ENCODE results near the gene APOBEC3A.

Gene APOBEC3A

DNA sequence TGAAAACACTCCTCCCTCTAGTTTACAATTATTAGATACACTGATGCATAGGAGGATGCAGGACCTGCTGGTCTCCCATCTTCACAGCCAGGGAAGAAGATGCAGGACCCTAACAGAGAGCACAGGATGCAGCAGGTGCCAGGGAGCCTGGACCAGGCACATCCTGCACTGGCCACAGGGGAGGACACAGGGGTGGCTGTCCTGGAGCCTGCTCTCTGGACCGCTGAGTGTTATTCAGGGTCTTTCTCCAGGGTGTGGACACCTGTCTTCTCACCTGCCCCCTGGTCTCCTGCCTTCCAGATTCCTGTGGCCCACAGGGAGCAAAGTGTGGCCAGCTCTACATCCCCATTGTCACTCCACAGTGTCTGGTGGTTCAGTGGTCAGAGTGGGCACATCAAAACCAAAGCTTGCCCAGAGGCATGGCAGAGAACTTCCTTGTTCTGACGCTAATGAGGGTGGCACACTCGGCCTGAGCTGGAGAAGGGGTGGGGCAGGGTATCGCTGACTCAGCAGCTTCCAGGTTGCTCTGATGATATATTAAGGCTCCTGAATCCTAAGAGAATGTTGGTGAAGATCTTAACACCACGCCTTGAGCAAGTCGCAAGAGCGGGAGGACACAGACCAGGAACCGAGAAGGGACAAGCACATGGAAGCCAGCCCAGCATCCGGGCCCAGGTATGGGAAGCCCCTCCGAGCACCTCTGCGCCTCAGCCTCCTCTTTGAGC is at the start of gene APOBEC3A:
Gene APOBEC3A, plus strand, starts transcription at position 564 of the 725 bp plus-strand sequence. Its CDS starts 83 bp downstream, at position 647.
- DNase-seq, result no peak

DNA sequence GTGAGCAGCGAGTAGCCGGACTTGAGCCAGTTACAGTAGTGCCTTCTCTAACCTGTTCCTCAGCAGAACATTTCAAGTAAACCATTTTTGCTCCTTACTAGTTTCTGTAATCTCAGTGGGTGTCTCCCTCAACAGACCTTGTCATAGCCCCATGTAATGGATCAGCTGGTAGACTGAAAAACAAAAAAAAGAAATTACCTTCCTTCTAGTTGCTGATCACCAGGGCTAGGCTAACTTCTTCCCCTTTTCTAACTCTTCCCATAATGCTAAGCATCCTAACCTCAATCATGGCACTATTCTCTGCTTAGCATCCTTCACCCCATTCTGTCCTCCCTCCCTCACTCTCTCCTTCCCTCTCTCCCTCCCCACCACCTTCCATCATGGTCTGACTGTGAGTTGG is 49.6 kb upstream of the APOBEC3A start:
- DNase-seq, result no peak

DNA sequence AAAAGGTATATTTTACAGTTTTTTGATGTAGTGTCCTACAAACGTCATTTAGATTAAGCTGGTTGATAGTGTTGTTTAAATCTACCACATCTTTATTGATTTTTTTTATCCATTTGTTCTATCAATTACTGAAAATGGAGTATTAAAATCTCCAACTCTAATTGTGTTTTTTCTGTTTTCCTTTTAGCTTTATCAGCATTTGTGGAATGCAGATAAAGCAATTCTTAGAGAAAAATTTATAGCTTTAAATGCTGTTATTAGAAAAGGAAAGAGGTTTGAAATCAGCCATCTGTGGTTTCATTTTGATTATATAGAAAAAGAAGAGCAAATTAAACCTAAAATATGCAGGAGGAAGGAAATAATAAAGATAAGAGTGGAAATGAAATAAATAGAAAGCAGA is 46.0 kb upstream of the APOBEC3A start:
- no peak for DNase-seq

DNA sequence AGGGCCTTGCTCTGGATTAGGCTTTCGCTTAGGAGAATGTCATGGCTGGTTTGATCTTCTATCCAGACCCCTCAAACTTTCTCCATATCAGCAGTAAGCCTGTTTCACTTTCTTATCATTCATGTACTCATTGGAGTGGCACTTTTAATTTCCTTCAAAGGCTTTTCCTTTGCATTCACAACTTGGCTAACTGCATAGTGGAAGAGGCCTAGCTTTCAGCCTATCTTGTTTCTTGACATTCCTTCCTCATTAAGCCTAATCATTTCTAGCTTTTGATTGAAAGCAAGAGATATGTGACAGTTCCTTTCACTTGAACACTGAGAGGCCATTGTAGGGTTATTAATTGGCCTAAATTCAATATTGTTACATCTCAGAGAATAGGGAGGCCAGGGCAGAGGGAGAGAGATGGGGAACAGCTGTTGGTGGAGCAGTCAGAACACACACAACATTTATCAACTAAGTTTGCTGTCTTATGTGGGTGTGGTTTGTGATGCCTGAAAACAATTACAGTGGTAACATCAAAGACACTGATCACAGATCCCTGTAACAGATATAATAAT is 37.7 kb upstream of the APOBEC3A start:
- DNase-seq, result no peak

DNA sequence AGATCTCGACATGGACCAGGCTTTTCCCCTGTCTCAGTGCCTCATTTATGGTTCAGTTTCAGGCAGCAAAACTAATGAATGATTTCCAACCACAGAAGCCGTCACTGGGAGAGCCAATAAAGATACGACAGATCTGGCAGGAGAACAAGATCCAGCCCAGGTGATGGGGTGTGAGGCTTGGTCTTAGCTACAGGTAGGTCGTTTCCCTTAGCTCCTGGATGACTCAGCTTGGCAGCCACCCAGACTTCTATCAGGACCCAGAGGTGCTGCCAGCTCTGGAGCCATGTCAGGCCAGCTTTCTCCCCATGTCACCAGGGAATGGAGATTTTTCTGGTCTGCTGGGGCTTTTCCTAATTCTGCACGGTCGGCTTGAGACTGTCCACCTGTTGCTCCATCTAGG is 36.3 kb upstream of the APOBEC3A start:
- no peak for DNase-seq

DNA sequence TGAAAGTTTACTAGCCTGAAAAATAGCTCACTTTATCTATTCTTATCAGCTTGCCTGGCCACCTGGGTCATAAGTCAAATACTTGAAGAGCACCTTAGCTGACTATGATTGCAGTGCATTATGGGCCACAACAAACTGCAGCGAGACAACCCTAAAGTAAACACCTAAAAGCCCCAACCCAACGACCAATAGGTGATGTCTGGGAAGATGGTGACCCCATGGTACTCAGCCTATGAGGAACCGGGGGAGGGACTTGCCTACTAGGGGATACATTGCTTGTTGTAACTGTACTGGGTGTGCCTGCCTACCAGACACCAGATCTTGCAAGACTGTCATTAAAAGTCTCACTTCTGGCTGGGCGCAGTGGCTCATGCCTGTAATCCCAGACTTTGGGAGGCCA is 35.6 kb upstream of the APOBEC3A start:
- no peak for DNase-seq

DNA sequence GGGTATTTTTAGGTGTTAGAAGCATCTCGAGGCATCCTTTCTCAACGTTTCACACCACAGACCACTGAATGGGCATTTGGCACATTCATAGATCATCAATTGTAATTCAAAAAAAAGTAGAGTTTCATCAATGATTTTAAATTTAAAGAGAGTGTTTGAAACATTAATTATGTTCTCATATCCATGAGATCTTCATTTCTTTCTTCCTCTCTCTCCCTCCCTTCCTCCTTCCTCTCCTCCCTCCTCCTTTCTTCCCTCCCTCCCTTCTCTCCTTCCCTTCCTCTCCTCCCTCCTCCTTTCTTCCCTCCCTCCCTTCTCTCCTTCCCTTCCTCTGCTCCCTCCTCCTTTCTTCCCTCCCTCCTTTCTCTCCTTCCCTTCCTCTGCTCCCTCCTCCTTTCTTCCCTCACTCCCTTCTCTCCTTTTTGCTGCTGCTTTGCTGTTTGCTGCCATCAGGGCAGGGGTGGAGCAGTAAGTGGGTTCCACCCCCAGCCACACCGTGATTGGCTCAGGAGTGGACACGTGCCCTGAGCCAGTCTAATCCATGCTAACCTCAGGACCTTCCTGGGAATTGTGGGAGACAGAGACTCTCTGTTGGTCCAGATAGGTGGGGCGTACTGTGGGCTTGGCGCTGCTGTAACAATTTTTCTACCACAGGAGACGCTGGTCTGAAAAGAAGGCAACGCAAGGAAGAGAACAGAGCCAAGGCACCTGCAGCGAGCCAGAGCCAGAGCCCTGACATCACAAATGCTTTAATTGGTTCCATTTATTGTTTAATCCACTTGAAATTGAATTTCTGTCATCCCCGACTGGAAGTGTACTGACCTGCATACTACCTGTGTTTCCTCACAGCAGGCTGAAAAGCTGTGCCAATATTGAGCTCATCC is 33.7 kb upstream of the APOBEC3A start:
- no peak for DNase-seq

DNA sequence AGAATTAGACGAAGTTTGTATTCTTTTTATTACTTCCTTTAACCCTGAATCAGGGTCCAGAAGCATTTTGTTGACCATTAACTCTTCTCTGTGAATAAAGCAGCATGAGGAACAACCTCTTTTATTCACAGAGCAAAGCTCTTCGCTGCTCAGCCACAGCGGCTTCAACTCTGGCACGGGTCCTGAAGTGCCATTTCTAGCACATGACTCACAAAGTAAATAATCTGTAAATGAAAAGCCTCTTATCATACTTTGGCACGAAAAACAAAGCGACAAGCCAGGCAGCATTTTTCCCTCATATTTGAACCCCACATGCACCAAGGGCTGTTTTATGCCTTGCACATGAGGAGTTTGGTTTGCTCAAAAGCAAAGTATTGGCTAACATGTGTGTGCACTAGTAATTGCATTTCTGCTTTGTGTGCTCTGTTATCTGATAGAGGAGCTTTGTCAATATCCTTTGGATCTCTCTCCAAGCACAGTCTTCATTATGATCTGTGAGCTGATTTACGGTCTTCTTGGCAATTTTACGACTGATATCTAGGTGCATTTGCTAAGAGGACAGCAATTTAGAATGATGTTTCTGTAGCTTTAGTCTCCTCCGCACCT is 33.0 kb upstream of the APOBEC3A start:
- no peak for DNase-seq

DNA sequence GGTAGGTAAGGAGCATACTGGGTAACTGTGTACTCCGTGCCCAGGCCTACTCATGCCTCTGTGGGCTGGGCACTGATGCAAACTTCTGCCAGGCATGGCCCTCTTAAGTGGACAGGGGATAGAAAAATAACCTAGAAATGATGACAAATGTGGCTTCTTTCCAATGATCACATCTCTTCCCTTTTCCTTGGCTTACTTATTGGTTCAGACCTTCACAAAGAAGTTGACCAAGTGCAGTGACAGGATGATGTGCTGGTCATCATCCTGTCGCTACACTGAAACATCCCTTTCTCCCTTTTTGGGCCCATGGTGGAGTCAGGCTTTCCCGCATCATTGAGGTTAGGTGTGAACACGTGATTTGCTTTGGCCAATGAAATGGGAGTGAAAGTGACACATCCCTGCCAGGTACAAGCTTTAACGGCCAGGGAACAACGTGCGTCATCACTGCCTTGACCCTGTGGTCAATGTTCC is 31.8 kb upstream of the APOBEC3A start:
- no peak for DNase-seq

DNA sequence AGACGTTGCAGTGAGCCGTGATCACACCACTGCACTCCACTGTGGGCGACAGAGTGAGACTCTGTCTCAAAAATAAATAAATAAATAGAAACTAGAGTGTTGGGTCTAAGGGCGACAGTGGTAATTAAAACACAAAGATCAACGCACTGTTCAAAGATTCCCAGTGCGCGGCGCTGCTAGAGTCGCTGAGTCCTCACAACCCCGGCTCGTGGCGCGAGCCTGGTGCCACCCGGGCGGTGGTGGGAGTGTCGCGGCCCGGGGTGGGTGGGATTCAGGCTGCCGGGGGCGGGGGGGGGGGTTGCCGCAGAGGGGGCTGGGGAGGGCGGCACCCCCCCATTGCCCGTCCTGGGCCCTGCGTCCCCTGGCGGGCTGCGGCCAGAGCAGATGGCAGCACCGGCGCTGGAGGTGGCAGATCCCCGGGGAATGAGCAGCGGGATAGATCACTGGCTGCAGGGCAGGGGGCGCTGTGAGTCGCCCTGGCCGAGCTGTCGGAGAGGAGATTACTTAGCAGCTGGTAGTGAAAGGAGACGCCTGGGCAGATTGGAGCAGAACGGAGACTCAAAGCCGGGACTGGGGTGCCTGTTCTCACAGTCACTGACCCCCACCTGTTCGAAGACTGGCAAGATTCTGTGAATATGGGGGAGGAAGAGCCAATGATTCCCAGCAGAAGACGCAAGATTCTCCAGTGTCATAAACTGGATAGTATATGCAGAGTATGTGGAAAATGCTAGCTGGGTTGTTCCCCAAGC is 30.2 kb upstream of the APOBEC3A start:
- peak; percentile 58 for DNase-seq

DNA sequence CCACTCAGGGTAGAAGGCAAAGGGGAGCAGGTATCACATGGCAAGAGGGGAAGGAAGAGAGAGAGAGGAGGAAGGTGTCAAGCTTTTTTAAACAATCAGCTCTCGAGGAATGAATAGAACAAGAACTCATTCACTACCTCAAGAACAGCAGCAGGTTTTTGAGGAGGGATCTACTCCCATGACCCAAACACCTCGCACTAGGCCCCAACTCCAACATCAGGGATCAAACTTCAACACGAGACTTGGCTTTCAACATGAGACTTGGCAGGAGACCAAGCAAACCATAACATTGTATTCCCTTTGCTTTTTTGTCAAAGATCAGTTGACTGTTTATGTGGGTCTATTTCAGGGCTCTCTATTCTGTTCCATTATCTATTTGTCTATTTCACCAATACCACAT is 26.9 kb upstream of the APOBEC3A start:
- DNase-seq, result no peak

DNA sequence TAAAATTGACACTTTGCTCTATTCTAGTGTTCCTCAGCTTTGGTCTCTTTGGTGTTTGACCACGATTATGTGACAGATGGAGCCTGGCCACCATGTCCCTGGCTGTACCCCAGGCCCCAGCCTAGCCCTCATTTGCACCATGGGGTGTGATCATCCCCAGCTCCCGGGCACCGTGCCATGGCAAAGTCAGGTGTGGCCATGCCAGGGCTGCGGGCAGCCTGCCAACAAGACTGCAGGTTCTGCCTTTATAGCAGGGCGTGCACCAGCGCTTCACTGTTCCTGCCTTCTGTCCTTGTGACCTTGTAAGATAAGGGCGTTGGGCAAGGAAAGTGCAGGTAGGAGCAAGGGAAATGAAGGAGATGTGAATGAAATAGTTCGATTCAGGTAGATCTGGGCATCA is 22.4 kb upstream of the APOBEC3A start:
- no peak for DNase-seq

DNA sequence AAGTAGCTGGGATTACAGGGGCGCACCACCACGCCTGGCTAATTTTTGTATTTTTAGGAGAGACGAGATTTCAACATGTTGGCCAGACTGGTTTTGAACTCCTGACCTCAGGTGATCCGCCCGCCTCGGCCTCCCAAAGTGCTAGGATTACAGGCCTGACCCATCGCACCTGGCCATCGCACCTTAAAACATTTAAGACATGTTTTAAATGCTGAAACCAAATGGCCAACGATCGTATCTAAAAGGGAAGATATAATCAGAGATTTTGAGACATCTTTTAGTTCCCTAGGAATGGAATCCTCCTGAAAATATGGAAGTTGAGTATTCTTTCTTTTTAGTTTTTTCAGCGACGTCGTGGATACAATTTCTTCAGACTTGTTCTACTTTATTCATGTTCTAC is 21.8 kb upstream of the APOBEC3A start:
- DNase-seq, result no peak

DNA sequence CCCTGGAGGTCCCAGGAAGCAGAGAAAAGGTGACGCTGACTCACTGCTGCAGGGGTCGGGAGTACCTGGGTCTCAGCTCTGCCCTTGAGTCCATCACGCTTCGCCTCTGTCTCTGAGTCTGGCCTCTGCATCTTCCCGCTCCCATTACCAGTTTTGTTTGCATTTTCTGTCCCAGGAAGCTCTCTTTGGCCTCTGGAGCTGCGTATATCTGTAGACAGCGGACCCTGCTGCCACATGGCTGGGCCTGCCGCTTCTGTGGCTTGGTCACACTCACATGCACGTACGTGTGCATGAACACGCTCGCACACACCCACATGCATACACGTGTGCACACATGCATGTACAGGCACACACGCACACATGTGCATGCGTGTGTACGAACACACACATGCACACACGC is 20.8 kb upstream of the APOBEC3A start:
- DNase-seq, result no peak

DNA sequence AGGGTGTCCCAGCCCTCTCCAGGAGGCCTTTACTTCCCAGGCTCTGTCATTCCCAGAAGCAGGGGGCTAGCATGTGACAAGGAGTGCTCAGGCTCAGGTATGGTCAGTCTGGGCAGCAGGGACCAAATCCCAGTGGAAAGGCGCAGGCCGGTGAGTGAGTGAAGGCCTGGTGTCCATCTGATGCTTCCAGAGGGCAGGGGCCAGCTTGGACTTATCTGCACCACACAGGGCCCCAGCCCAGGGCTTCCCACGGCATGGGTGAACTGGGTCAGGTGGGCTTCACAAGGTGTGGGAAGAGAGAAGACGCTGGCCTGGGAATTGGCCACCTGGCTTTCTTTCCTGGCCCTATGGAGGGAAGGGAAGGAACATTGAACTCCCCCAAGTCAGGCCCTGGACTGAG is 20.4 kb upstream of the APOBEC3A start:
- DNase-seq, result no peak

DNA sequence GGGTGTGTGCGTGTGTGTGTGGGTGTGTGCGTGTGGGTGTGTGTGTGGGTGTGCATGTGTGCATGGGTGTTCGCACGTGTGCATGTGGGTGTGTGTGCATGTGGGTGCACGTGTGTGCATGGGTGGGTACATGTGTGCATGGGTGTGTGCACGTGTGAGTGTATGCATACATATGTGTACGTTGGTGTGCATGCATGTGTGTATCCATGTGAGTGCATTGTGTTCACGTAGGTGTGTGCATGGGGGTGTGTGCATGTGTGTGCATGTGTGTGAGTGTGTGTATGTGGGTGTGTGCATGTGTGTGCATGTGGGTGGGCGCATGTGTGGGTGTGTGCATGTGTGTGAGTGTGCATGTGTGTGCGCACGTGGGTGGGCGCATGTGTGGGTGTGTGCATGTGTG is 19.9 kb upstream of the APOBEC3A start:
- no peak for DNase-seq

DNA sequence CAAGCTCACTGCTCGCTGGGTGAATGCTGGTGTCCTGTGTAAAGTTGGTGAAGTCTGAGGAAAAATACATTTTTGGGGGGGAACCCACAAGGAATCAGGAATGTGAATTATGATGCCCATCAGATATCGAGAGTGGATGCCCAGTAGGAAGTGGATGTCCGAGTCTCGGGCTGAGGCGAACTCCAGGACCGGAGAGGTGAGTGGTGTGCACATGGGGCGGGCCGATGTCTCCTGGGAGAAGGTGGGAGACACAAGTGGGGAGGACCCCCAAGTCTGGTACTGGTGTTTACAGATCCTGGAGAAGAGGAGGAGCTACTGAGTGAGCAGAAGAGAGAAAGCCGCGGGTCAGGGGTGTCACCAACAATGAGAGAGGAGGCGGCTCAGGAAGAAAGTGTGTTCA is 19.2 kb upstream of the APOBEC3A start:
- DNase-seq, result no peak

DNA sequence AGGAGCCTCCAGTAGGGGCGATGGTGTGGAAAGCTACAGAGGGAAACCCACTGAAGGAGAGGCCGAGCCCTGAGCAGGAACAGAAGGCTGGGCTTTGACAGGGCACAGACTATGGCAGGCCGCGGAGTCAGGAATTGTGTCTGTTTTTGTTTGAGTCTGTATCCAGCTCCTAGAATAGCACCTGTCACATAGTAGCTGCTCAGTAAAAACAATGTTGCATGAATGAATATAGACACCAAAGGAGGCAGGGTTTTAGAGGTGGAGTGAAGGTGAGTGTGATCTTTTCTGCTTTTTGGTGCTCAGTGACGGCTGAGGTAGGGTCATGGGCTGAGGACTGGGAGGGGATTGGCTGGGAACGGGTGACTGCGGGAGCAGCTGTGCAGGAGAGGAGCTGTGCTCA is 18.5 kb upstream of the APOBEC3A start:
- no peak for DNase-seq

DNA sequence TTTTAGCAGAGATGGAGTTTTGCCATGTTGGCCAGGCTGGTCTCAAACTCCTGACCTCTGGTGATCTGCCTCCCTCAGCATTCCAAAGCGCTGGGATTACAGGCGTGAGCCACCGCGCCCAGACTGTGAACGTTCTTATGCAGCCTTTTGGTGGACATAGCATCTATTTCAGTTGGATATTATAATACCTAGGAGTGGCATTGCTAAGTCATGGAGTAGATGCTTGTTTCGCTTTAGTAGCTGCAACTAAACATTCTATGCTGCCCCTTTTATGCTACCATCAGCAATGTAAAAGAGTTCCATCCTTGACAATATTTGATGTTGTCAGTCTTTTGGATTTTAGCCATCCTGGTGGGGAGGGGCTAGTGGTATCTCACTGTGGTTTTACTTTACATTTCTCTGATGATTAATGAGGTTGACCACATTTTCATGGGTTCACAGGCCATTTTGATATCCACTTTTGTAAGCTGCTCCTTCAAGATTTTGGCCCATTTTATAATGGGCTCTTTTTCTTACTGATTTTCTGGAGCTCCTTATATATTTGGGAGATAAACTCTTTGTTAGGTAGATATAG is 16.5 kb upstream of the APOBEC3A start:
- no peak for DNase-seq

DNA sequence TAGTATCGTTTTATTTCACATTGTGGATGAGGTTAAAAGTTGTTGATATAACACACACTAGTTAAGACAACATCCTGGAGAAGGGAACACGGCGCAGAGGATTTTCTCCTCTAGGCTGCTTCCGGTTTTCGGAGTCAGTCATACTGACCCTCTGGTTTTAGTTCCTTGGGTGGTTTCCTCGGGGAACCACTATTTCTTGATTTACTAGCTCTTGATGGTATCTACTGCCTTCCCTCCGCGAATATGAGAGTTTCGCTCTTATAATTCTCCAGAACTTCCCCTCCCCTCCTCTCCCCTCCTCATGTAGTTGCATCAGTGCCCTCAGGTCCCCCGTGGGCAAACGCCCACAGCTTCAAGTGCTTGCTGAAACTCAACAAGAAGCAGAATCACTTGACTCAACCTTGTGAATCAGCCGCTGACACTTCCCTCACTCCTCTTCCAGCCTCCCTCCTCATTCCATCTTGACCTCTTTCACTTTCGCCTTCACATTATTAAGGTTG is 15.9 kb upstream of the APOBEC3A start:
- DNase-seq, result peak; percentile 71

DNA sequence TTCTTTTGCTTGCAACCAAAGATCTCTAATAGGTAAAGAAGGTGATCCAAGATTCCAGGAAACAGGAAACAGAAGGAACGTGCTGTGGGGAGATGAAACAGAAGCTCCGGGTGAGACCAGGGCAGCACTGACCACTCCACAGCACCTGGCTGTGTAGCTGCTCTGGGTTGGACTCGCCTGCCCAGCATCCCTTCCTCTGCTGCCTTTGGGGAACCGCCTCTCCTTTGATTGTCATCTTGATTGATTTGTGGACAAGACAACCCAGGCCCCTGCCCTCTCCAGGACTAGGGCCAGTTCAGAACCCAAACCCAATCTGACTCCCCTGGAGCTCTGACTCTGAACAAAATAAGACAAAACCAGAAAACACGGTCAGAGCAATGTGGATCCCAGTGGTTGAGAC is 14.7 kb upstream of the APOBEC3A start:
- no peak for DNase-seq

DNA sequence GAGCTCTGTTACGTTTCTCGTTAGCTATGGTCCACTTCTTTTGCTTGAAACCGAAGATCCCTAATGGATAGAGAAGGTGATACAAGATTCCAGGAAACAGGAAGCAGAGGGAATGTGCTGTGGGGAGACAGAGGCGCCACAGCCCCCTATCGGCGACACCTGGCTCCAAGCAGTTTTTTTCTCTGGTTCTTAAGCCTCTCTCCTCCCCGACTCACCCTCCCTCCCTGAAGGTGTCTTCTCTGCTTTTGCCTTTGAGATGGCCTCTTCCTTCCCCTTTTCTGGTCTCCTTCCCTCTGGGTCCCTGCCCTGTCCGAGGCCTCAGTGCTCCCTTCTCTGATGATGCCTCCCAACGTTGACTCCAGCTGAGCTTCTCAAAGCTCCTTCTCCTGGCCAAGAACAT is 14.2 kb upstream of the APOBEC3A start:
- DNase-seq, result no peak
